HepG2 (cell line): Measurements from ENCODE around the gene WDR89. TPM values are rescaled to one million over a fixed set of nuclear protein-coding genes. Genes with fewer than 3 reads are reported as not detected.
A peak's percentile ranks its signal among the peaks of the same experiment; 100 is the strongest.

ENCODE experiments used
- ATAC-seq: fragments of 200-7000 bp; cut with Tn5 transposase; 3 replicates; pipeline ENCODE4 v1.9.1; 2020; ENCODE audit warnings: mild to moderate bottlenecking, moderate library complexity
- BruUV-seq: library from RNA; stranded (reverse); fragments of 400-500 nt; replicated peaks from 2 replicates; lab custom pipeline; 2021; lab: Mats Ljungman, UMichigan
- CTCF ChIA-PET: fragments of 300-600 bp; formaldehyde crosslinking; extraction: SDS; loops from one replicate; lab custom pipeline; 2021; ENCODE audit warnings: low total read pairs, inconsistent platforms, low intra/inter-chr PET ratio; lab: Yijun Ruan, JAX
- POLR2A ChIA-PET: fragments of 350-600 bp; sonication (Branson Sonifier 250); formaldehyde crosslinking; loops from one replicate; lab custom pipeline; 2020; ENCODE audit warnings: antibody characterized with exemption, inconsistent platforms; lab: Yijun Ruan, JAX
- DNase-seq: peaks from one replicate; pipeline ENCODE4 v3.0.0-alpha.2; 2015; ENCODE audit warnings: low spot score
- FAIRE-seq: peaks from 3 replicates; lab custom pipeline; 2011; peaks lifted over from hg19 to GRCh38; lab: Jason Lieb, UNC
- H2AFZ ChIP-seq: one replicate; pipeline ENCODE4 v1.6.1; 2011; ENCODE audit warnings: low read length, inconsistent platforms
- H3K27ac ChIP-seq: fragments of 300-600 bp; 3 replicates; pipeline ENCODE4 v1.8.0; 2011; ENCODE audit warnings: mixed run types, mild to moderate bottlenecking, mixed read lengths, low read length, inconsistent platforms; ENCODE audit not compliant: insufficient read depth; ENCODE audit errors: extremely low read length
- H3K27me3 ChIP-seq, 2 experiments: fragments of 200-600 bp in 1 of 2; 2 replicates in 1 of 2; 3 replicates in 1 of 2; pipeline versions ENCODE4 v1.6.0 to v1.8.0; 2011; ENCODE audit warnings: low read length in 2 of 2, mild to moderate bottlenecking in 2 of 2, moderate library complexity in 2 of 2, inconsistent platforms in 1 of 2; ENCODE audit not compliant: insufficient read depth in 2 of 2, control insufficient read depth in 1 of 2
- H3K36me3 ChIP-seq, 2 experiments: fragments of 200-600 bp in 1 of 2; replicated peaks in 1 of 2; 2 replicates in 1 of 2; 3 replicates in 1 of 2; pipeline versions ENCODE4 v1.5.1 to v1.8.0; 2011; ENCODE audit warnings: low read length in 2 of 2, inconsistent platforms in 1 of 2; ENCODE audit not compliant: insufficient read depth in 2 of 2, control insufficient read depth in 1 of 2
- H3K4me1 ChIP-seq: 2 replicates; pipeline ENCODE4 v1.5.1; 2012; ENCODE audit warnings: low read length, inconsistent platforms; ENCODE audit not compliant: insufficient read depth
- H3K4me2 ChIP-seq: 2 replicates; pipeline ENCODE4 v1.6.0; 2011; ENCODE audit warnings: low read depth, low read length, inconsistent platforms
- H3K4me3 ChIP-seq, 3 experiments: fragments of 200-600 bp in 1 of 3; sonication (generic), shearing (Covaris generic) in 1 of 3; replicated peaks in 1 of 3; 2 replicates each; pipeline ENCODE4 v1.5.1; 2011 to 2016; ENCODE audit warnings: low read length in 3 of 3, inconsistent platforms in 2 of 3, low read depth in 2 of 3, mild to moderate bottlenecking in 2 of 3, control low read depth in 1 of 3, mixed read lengths in 1 of 3; ENCODE audit not compliant: insufficient read depth in 1 of 3
- H3K79me2 ChIP-seq: one replicate; pipeline ENCODE4 v1.6.1; 2011; ENCODE audit warnings: low read length, inconsistent platforms; ENCODE audit not compliant: insufficient read depth
- H3K9ac ChIP-seq: 2 replicates; pipeline ENCODE4 v1.6.0; 2011; ENCODE audit warnings: mild to moderate bottlenecking, low read depth, low read length, inconsistent platforms; ENCODE audit not compliant: insufficient read depth
- H3K9me3 ChIP-seq: 2 replicates; pipeline ENCODE4 v1.5.1; 2012; ENCODE audit warnings: mild to moderate bottlenecking, low read length
- H4K20me1 ChIP-seq: 2 replicates; pipeline ENCODE4 v1.6.0; 2011; ENCODE audit warnings: inconsistent platforms, mild to moderate bottlenecking, low read length, moderate library complexity; ENCODE audit not compliant: insufficient read depth
- CBX2 ChIP-seq, 2 experiments: fragments of 200-600 bp in 1 of 2; sonication (generic); formaldehyde crosslinking in 1 of 2; IDR thresholded peaks; 2 replicates each; pipeline versions ENCODE4 v1.7.0 to v1.8.1; 2018 to 2022; ENCODE audit warnings: low read depth in 2 of 2, low read length in 1 of 2, mild to moderate bottlenecking in 1 of 2, missing genetic modification reagents in 1 of 2
- GATA4 ChIP-seq: sonication (generic); IDR thresholded peaks from 2 replicates; pipeline ENCODE4 v1.6.1; 2016; ENCODE audit warnings: antibody characterized with exemption, low read depth, borderline replicate concordance
- ISX ChIP-seq: sonication (generic); formaldehyde crosslinking; conservative IDR thresholded peaks from 2 replicates; pipeline ENCODE4 v1.5.0; 2020; ENCODE audit warnings: missing genetic modification reagents
- NCOA1 ChIP-seq: sonication (generic); formaldehyde crosslinking; IDR thresholded peaks from 2 replicates; pipeline ENCODE4 v1.9.0; 2021; ENCODE audit warnings: missing genetic modification reagents
- NFAT5 ChIP-seq: sonication (generic); formaldehyde crosslinking; IDR thresholded peaks from 2 replicates; pipeline ENCODE4 v1.4.0; 2020; ENCODE audit warnings: missing genetic modification reagents
- PRMT3 ChIP-seq: sonication (generic); formaldehyde crosslinking; IDR thresholded peaks from 2 replicates; pipeline ENCODE4 v1.8.1; 2022; ENCODE audit warnings: low read depth, mild to moderate bottlenecking, moderate library complexity, missing genetic modification reagents, borderline replicate concordance
- RFX1 ChIP-seq: fragments of 450-650 bp; IDR thresholded peaks from 2 replicates; pipeline ENCODE4 v1.6.1; 2017
- ZNF777 ChIP-seq: sonication (generic); formaldehyde crosslinking; IDR thresholded peaks from 2 replicates; pipeline ENCODE4 v1.4.0; 2020; ENCODE audit warnings: missing genetic modification reagents
- WGBS: methylation state at CpG from one replicate; pipeline ENCODE4 v1.1.6; 2017; ENCODE audit warnings: low lambda C conversion rate; 5-methylcytosine and 5-hydroxymethylcytosine counted together
- in situ Hi-C: cut with HindIII; loops from 2 replicates; pipeline ENCODE4 v1.10.0; 2017; ENCODE audit warnings: low pct_unique_long_range_greater_than_20kb; ENCODE audit not compliant: extremely low pct_ligation_motif_present
- intact Hi-C: fragments of 100-400 bp; cut with micrococcal nuclease; formaldehyde crosslinking; loops from one replicate; pipeline ENCODE4 v1.10.0; 2022; ENCODE audit not compliant: unreplicated experiment
- polyA plus RNA-seq, 8 experiments: library from polyadenylated mRNA; depleted of rRNA in 3 of 8; stranded (reverse) in 7 of 8; unstranded in 1 of 8; fragments of >200 nt; fragmentation: Illumina TruSeq in 4 of 8; extraction: Trizol in 4 of 8; gene quantifications; 2 replicates each; pipeline versions ENCODE4 v1.2.1 to v1.2.3, GENCODE V29; 2011 to 2016; ENCODE audit warnings: low read depth in 4 of 8, missing spikeins in 1 of 8, mixed read lengths in 1 of 8; ENCODE audit not compliant: insufficient read depth in 1 of 8
- total RNA-seq, 5 experiments: library from RNA; depleted of rRNA; stranded (reverse); fragments of >200 nt; fragmentation: Illumina TruSeq; extraction: Trizol; gene quantifications; 2 replicates each; pipeline ENCODE4 v1.2.3, GENCODE V29; 2016; ENCODE audit warnings: low read depth in 1 of 5

Gene WDR89
- total and polyA plus RNA-seq, 2 of the 13 experiments (the other 11 are each of a cell fraction or from before 2014, with no cell fraction given) = 5.2 to 20.1 TPM

- H3K4me3 ChIP-seq = no peak overlapping the region
- H3K4me1 ChIP-seq = peaks cover 23% of the 10 kb centered on the region
- in situ Hi-C loops (no loop called here), intact Hi-C loops (no loop called here)
- no peak for DNase-seq
- H2AFZ ChIP-seq = no peak overlapping the region
- no peaks in the 10 kb centered on the region; a peak in 1 of 5 replicates for H3K27me3 ChIP-seq
- H3K9me3 ChIP-seq = no peaks in the 10 kb centered on the region
- BruUV-seq = no TSS peak
- H3K36me3 ChIP-seq = no peaks in the 10 kb centered on the region
- no peaks in the 10 kb centered on the region for H4K20me1 ChIP-seq
- no peak overlapping the region for H3K4me2 ChIP-seq
- H3K79me2 ChIP-seq = no peaks in the 10 kb centered on the region
- H3K9ac ChIP-seq = no peak overlapping the region
- FAIRE-seq = no peak
- ChIA-PET CTCF (no interaction called here), POLR2A (no interaction called here)
- H3K27ac ChIP-seq = no peak overlapping the region
- peak; percentile 63 for ATAC-seq
- TF ChIP-seq RFX1 (0 out of 2 replicates have a peak, but pooled peaks have one; percentile 21), CBX2 (IDR thresholded peaks at IDR 0.05; ENCODE audit: low read depth, low read length) (no peak), CBX2 (CRISPR knock-in tag; IDR thresholded peaks at IDR 0.05; ENCODE audit: low read depth) (no peak)
- WGBS = 47% methylated on average over 7 of the region's 7 CpGs
Observed at GRCh38 chr14:63563370-63564026, 78.2 kb downstream of the WDR89 start.

GRCh38 chr14:63562405-63562804 is 79.3 kb downstream of the WDR89 start:
- DNase-seq (no peak), FAIRE-seq (no peak), ATAC-seq (no peak)
- Histone ChIP-seq H3K4me3 (no peak overlapping the region), H3K27me3 (no peaks in the 10 kb centered on the region; a peak in 1 of 5 replicates), H3K4me1 (peaks cover 23% of the 10 kb centered on the region), H2AFZ (no peak overlapping the region), H3K27ac (no peak overlapping the region), H3K4me2 (no peak overlapping the region), H3K9me3 (no peaks in the 10 kb centered on the region), H3K79me2 (no peaks in the 10 kb centered on the region), H4K20me1 (no peaks in the 10 kb centered on the region), H3K9ac (no peak overlapping the region), H3K36me3 (no peaks in the 10 kb centered on the region)
- no TSS peak for BruUV-seq
- in situ Hi-C loops = no loop called here
- ChIA-PET POLR2A (no interaction called here), CTCF (no interaction called here)
- TF ChIP-seq NFAT5 (CRISPR knock-in tag) (no peak), PRMT3 (no peak), ZNF777 (no peak), GATA4 (no peak), NCOA1 (CRISPR knock-in tag) (no peak), ISX (CRISPR knock-in tag) (no peak)
- intact Hi-C loops = no loop called here
- WGBS = 28% methylated on average over 3 of the region's 3 CpGs
